Ramos (cell line): ENCODE results near the gene LSM12.
"Not testable (repeated sequence)": the region's sequence is repeated elsewhere in the genome, so short reads cannot be mapped to it uniquely, and the experiment has no call there.

Source experiments
- in situ Hi-C: fragments of 300-500 bp; cut with MboI; formaldehyde crosslinking; loops from one replicate; pipeline ENCODE4 v1.14.3; 2022; ENCODE audit warnings: low sequenced_read_pairs; ENCODE audit not compliant: unreplicated experiment

Gene LSM12

GRCh38 chr17:44076716-44077594 lies 10.5 kb upstream of the LSM12 start:
- in situ Hi-C loops = no loop called here

- in situ Hi-C loops = no loop called here
Measured at GRCh38 chr17:44075598-44076293, 9.3 kb upstream of the LSM12 start.

- in situ Hi-C loops = no loop called here
Measured at GRCh38 chr17:44074911-44075285, 8.4 kb upstream of the LSM12 start.

GRCh38 chr17:44074231-44074910 lies 7.9 kb upstream of the LSM12 start:
- in situ Hi-C loops = no loop called here

- in situ Hi-C loops = no loop called here
Measured at GRCh38 chr17:44071772-44072171, 5.3 kb upstream of the LSM12 start.

- in situ Hi-C loops = no loop called here
Measured at GRCh38 chr17:44071198-44071520, 4.7 kb upstream of the LSM12 start.

GRCh38 chr17:44070455-44071197 lies 4.2 kb upstream of the LSM12 start, which contains the start of gene G6PC3:
G6PC3 (plus strand) TSS chr17:44070735; CDS start chr17:44070966, 231 bp downstream.
- in situ Hi-C loops = no loop called here

- in situ Hi-C loops = no loop called here
Measured at GRCh38 chr17:44069974-44070454, 3.5 kb upstream of the LSM12 start.

- in situ Hi-C loops = no loop called here
Measured at GRCh38 chr17:44067545-44067940, 1.1 kb upstream of the LSM12 start.

- in situ Hi-C loops = no loop called here
Measured at GRCh38 chr17:44065668-44066203, 735 bp downstream of the LSM12 start.

GRCh38 chr17:44063704-44064639 lies 2.5 kb downstream of the LSM12 start:
- in situ Hi-C loops = no loop called here

- in situ Hi-C loops = no loop called here
Measured at GRCh38 chr17:44062871-44063270, 3.6 kb downstream of the LSM12 start.

- in situ Hi-C loops = no loop called here
Measured at GRCh38 chr17:44061446-44061845, 5.0 kb downstream of the LSM12 start.

GRCh38 chr17:44059101-44059892 lies 7.2 kb downstream of the LSM12 start:
- in situ Hi-C loops = no loop called here

GRCh38 chr17:44053125-44053872 lies 13.2 kb downstream of the LSM12 start:
- in situ Hi-C loops = no loop called here

- in situ Hi-C loops = no loop called here
Measured at GRCh38 chr17:44049294-44050060, 17.0 kb downstream of the LSM12 start.

- in situ Hi-C loops = not testable (repeated sequence)
Measured at GRCh38 chr17:44046893-44047292, 19.6 kb downstream of the LSM12 start.
